Lung (tissue), 12 donors: ENCODE measurements around the gene SWSAP1. TPM values are rescaled to one million over a fixed set of nuclear protein-coding genes. Genes with fewer than 3 reads are reported as not detected.
"Not testable (repeated sequence)": the region's sequence is repeated elsewhere in the genome, so short reads cannot be mapped to it uniquely, and the experiment has no call there.

Experiments
- ATAC-seq: fragments of 200-7000 bp; cut with Tn5 transposase; one replicate; pipeline ENCODE4 v1.9.1; 2020; ENCODE audit warnings: moderate number of reproducible peaks; ENCODE audit not compliant: insufficient read depth, low FRiP score
- DNase-seq, 3 donors: peaks; one replicate each; pipeline ENCODE4 v3.0.0-alpha.2; 2013 to 2017
- H3K27ac ChIP-seq, 2 donors: one replicate each; pipeline ENCODE4 v1.5.1; 2013; ENCODE audit warnings: mild to moderate bottlenecking in 2 of 2, moderate library complexity in 2 of 2, control low read depth in 1 of 2, inconsistent platforms in 1 of 2, low read depth in 1 of 2, low read length in 1 of 2
- H3K27me3 ChIP-seq, 3 donors: one replicate each; pipeline ENCODE4 v1.5.1; 2013; ENCODE audit warnings: low read length in 2 of 3; ENCODE audit not compliant: control insufficient read depth in 3 of 3, insufficient read depth in 3 of 3
- H3K36me3 ChIP-seq, 4 donors: one replicate each; pipeline ENCODE4 v1.5.1; 2013; ENCODE audit warnings: low read length in 4 of 4, mild to moderate bottlenecking in 1 of 4, moderate library complexity in 1 of 4; ENCODE audit not compliant: control insufficient read depth in 4 of 4, insufficient read depth in 4 of 4
- H3K4me1 ChIP-seq, 5 donors: one replicate each; pipeline ENCODE4 v1.5.1; 2013; ENCODE audit warnings: low read length in 5 of 5, mild to moderate bottlenecking in 2 of 5, moderate library complexity in 1 of 5; ENCODE audit not compliant: control insufficient read depth in 5 of 5, insufficient read depth in 5 of 5
- H3K4me3 ChIP-seq: one replicate; pipeline ENCODE4 v1.5.1; 2013; ENCODE audit warnings: mild to moderate bottlenecking, control low read depth, moderate library complexity
- H3K9ac ChIP-seq, 2 donors: one replicate each; pipeline ENCODE4 v1.5.1; 2013; ENCODE audit warnings: low read length in 2 of 2, control low read depth in 1 of 2; ENCODE audit not compliant: insufficient read depth in 1 of 2
- H3K9me3 ChIP-seq, 4 donors: one replicate each; pipeline ENCODE4 v1.5.1; 2013; ENCODE audit warnings: low read length in 3 of 4, mild to moderate bottlenecking in 1 of 4, moderate library complexity in 1 of 4; ENCODE audit not compliant: control insufficient read depth in 4 of 4, insufficient read depth in 3 of 4
- WGBS, 2 donors: extraction: QIAGEN DNeasy Blood & Tissue Kit; methylation state at CpG; one replicate each; pipeline ENCODE4 v1.1.7; 2013; 5-methylcytosine and 5-hydroxymethylcytosine counted together
- polyA plus RNA-seq, 2 donors: library from polyadenylated mRNA; stranded (reverse); fragments of 200-250 nt; gene quantifications; one replicate each; pipeline ENCODE4 v1.2.1, GENCODE V29; 2013
- total RNA-seq, 2 donors: library from RNA; depleted of rRNA in 1 of 2; stranded (reverse); fragments of >200 nt in 1 of 2; gene quantifications; one replicate each; pipeline ENCODE4 v1.2.1, GENCODE V29; 2014 to 2021
- TF ChIP-seq, protein P1 (sequence below): IDR thresholded peaks from 2 replicates; pipeline ENCODE4 v1.5.1; 2012; ENCODE audit warnings: mild to moderate bottlenecking; ENCODE audit errors: control extremely low read depth, extremely low read depth
- donor health status: control.
- donor health status: control.
- donor health status: Bipolar disorder and iron deficiency.
- donor health status: healthy.
- donor health status: DM: yes; HTN: yes; CAD: no.

The SWSAP1 gene
- total and polyA plus RNA-seq, 4 donors: 1.1 to 4.1 (median 3.8) TPM

DNA sequence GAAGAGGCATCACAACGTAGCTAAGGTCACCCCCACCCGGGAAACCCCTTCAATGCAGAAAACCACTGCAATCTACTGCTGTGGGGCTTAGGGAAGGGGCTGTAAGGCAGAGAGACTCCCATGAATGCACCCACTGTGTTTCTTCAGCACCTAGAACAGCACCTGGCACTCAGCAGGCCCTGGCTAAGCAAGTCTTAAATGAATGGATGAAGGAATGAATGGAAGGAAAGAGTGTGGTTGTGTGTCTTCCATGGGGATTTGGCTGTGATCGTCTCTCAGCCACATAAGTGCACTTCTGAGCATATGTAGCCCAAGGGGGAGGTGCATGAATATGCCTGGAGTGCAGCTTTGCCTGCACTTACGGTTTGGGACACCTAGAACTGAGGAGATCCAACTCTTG, 25.3 kb upstream of the SWSAP1 start:
- no peak for ATAC-seq
- Histone ChIP-seq H3K27me3 (no peaks in the 10 kb centered on the region), H3K9me3 (peaks cover 0 to 5% (median 2%) of the 10 kb centered on the region in 4 donors), H3K4me1 (peaks cover 5 to 19% (median 8%) of the 10 kb centered on the region in 5 donors), H3K9ac (no peak overlapping the region), H3K27ac (no peak overlapping the region), H3K36me3 (no peaks in the 10 kb centered on the region), H3K4me3 (no peak overlapping the region)
- DNase-seq: no peak
- WGBS, 2 donors: 92 to 100% methylated on average over 4 of the region's 4 CpGs
- TF ChIP-seq, protein P1, sequence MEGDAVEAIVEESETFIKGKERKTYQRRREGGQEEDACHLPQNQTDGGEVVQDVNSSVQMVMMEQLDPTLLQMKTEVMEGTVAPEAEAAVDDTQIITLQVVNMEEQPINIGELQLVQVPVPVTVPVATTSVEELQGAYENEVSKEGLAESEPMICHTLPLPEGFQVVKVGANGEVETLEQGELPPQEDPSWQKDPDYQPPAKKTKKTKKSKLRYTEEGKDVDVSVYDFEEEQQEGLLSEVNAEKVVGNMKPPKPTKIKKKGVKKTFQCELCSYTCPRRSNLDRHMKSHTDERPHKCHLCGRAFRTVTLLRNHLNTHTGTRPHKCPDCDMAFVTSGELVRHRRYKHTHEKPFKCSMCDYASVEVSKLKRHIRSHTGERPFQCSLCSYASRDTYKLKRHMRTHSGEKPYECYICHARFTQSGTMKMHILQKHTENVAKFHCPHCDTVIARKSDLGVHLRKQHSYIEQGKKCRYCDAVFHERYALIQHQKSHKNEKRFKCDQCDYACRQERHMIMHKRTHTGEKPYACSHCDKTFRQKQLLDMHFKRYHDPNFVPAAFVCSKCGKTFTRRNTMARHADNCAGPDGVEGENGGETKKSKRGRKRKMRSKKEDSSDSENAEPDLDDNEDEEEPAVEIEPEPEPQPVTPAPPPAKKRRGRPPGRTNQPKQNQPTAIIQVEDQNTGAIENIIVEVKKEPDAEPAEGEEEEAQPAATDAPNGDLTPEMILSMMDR: no peak

DNA sequence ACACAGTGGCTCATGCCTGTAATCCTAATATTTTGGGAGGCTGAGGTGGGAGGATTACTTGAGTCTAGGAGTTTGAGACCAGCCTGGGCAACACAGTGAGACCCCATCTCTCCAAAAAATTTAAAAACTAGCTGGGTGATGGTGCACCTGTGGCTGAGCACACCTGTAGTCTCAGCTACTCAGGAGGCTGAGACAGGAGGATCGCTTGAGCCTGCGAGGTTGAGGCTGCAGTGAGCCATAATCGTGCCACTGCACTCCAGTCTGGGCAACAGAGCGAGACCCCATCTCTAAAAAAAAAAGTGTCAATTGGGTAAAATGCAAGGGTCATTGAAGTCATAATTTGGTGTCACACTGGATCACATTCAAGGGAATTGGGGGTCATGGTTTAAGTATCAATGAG, 20.4 kb upstream of the SWSAP1 start:
- not testable (repeated sequence) for H3K27ac ChIP-seq, H3K9ac ChIP-seq, H3K9me3 ChIP-seq, H3K27me3 ChIP-seq, ATAC-seq, DNase-seq, H3K4me3 ChIP-seq, H3K36me3 ChIP-seq
- 94 to 96% methylated on average over 4 of the region's 4 CpGs for WGBS, 2 donors
- H3K4me1 ChIP-seq: peaks cover 0 to 16% (median 6%) of the 10 kb centered on the region in 5 donors

DNA sequence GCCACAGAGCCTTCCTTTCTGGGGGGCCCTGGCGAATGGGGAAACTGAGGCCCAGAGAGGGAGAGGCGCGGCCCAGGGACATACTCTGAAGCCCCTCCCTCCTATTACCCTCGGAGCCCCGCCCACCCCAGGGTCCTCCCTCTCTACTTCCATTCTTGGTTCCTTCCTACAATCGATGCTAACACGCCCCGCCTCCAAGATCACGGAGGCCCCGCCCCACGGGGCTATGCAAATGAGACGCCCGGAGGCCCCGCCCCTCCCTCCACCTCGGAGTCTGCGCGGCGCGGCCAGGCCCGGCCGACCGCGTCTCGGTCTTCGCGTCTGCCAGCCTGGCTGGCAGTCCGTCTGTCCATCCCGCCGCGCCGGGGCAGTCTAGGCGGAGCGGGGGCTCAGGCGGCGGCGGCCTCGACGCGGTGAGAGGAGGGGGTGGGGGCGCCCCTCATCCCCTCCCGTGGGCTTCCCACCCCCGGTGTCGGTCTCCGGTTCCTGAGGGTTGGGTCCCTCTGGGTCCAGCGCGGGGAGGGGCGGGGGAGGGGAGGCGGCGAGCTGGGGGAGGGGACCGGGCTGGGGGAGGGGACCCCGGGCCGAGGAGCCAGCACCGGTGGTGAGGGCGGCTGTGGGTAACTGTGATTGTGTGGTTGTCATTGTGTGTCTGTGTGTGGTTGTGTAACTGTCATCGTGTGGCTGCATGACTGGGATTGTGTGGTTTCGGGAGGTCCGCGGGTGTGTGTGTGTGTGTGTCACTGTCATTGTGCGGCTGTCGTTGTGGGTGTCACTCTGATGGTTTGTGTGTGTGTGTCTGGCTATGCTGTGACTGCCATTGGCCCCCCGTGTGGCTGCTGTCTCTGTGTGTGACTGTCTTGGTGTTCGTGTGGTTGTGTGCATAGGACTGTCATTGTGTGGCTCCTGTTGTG, 19.0 kb upstream of the SWSAP1 start, which contains the start of gene PLPPR2:
Gene PLPPR2, plus strand, starts transcription at position 273 of the 914 bp plus-strand sequence. CDS start 2,242 bp downstream, outside the sequence.
- peaks cover 0 to 5% (median 1%) of the 10 kb centered on the region in 4 donors for H3K36me3 ChIP-seq
- TF ChIP-seq, protein P1: no peak
- H3K27ac ChIP-seq: peak within 1 kb of the TSS in 1 of 2 donors; percentile 48
- DNase-seq: peak; percentile 89 to 90 (median 90)
- H3K4me3 ChIP-seq: peak within 1 kb of the TSS; percentile 62
- ATAC-seq: peak; percentile 95
- H3K9ac ChIP-seq: peak within 1 kb of the TSS in 1 of 2 donors; percentile 89
- H3K27me3 ChIP-seq: peaks cover 0 to 4% (median 0%) of the 10 kb centered on the region in 3 donors
- WGBS, 2 donors: 4 to 6% methylated on average over 47 to 61 of the region's 62 CpGs
- H3K9me3 ChIP-seq: no peaks in the 10 kb centered on the region
- H3K4me1 ChIP-seq: peaks cover 0 to 16% (median 6%) of the 10 kb centered on the region in 5 donors

DNA sequence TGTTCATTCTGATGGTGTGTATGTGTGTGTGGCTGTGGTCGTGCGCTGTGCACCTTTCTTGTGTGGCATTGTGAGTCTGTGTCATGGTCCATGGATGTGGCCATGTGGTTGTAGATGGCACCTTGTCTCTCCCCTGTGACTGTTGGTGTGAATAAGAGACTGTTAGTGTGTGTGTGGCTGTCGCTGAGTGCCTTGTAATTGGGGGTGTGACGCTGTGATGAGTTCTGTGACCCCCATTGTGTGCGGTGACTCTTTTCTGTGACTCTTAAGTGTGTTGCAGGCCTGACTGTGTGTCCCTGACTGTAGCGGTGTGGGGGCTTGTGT, 18.4 kb upstream of the SWSAP1 start:
- peaks cover 0 to 5% (median 3%) of the 10 kb centered on the region in 4 donors for H3K36me3 ChIP-seq
- DNase-seq: no peak
- peak overlapping the region in 1 of 2 donors; percentile 89 for H3K9ac ChIP-seq
- H3K9me3 ChIP-seq: no peaks in the 10 kb centered on the region
- peak overlapping the region in 1 of 2 donors; percentile 44 for H3K27ac ChIP-seq
- peaks cover 0 to 16% (median 6%) of the 10 kb centered on the region in 5 donors for H3K4me1 ChIP-seq
- WGBS, 2 donors: 84 to 90% methylated on average over 6 of the region's 6 CpGs
- TF ChIP-seq, protein P1: no peak
- no peak for ATAC-seq
- H3K27me3 ChIP-seq: peaks cover 0 to 4% (median 0%) of the 10 kb centered on the region in 3 donors
- no peak overlapping the region for H3K4me3 ChIP-seq
